Chondrocyte (in vitro differentiated cells): ENCODE results near the gene ZNF32. TPM values are rescaled to one million over a fixed set of nuclear protein-coding genes. Genes with fewer than 3 reads are reported as not detected.

Source experiments
- DNase-seq: peaks from one replicate; pipeline ENCODE4 v3.0.0; 2021; ENCODE audit warnings: mixed read lengths, low spot score
- H3K27ac Mint-ChIP-seq: one replicate; pipeline ENCODE4 v1.8.0; 2021; ENCODE audit warnings: mild to moderate bottlenecking, moderate library complexity, mixed read lengths; ENCODE audit not compliant: unreplicated experiment
- H3K27me3 Mint-ChIP-seq: 2 replicates; pipeline ENCODE4 v1.8.0; 2021; ENCODE audit warnings: low read depth, mixed read lengths
- H3K36me3 Mint-ChIP-seq: 2 replicates; pipeline ENCODE4 v1.8.0; 2021; ENCODE audit warnings: low read depth, mixed read lengths
- H3K4me1 Mint-ChIP-seq: 2 replicates; pipeline ENCODE4 v1.8.0; 2021; ENCODE audit warnings: low read depth, mild to moderate bottlenecking, mixed read lengths
- H3K4me3 Mint-ChIP-seq: one replicate; pipeline ENCODE4 v1.8.0; 2021; ENCODE audit warnings: mild to moderate bottlenecking, moderate library complexity, mixed read lengths; ENCODE audit not compliant: unreplicated experiment
- H3K9me3 Mint-ChIP-seq: 2 replicates; pipeline ENCODE4 v1.8.0; 2021; ENCODE audit warnings: low read depth, mixed read lengths
- total RNA-seq: library from RNA; stranded (reverse); gene quantifications from 3 replicates; pipeline ENCODE4 v1.2.1, GENCODE V29; 2021
- TF ChIP-seq, protein P1 (sequence below): fragments of 200-600 bp; sonication (generic); IDR thresholded peaks from 2 replicates; pipeline ENCODE4 v1.5.0; 2021; ENCODE audit warnings: antibody characterized with exemption, mild to moderate bottlenecking, moderate library complexity

Gene ZNF32
- total RNA-seq, 1 donor from 2014 or later = 40.3 TPM

DNA sequence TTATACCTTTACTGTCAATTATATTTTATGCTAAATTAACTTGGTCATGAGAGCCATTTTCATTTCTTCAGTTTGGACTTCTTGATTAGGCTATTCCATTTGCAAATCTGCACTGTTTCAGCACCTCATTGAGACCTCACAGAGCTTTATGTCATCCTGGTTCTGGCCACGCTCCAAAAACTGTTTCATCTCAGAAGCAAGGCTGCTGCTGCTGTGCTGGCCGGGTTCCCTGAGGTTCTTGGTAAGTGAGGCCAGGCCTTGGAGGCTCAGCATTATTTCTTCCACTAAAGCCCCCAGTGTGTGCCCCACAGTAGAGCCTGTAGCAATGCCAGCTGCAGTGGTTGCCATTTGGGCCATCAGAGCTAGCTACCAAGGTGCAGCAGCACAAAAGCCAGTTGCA is 50.2 kb downstream of the ZNF32 start:
- TF ChIP-seq, protein P1, sequence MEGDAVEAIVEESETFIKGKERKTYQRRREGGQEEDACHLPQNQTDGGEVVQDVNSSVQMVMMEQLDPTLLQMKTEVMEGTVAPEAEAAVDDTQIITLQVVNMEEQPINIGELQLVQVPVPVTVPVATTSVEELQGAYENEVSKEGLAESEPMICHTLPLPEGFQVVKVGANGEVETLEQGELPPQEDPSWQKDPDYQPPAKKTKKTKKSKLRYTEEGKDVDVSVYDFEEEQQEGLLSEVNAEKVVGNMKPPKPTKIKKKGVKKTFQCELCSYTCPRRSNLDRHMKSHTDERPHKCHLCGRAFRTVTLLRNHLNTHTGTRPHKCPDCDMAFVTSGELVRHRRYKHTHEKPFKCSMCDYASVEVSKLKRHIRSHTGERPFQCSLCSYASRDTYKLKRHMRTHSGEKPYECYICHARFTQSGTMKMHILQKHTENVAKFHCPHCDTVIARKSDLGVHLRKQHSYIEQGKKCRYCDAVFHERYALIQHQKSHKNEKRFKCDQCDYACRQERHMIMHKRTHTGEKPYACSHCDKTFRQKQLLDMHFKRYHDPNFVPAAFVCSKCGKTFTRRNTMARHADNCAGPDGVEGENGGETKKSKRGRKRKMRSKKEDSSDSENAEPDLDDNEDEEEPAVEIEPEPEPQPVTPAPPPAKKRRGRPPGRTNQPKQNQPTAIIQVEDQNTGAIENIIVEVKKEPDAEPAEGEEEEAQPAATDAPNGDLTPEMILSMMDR = no peak
- H3K36me3 Mint-ChIP-seq = no peaks in the 10 kb centered on the region
- peaks cover 3% of the 10 kb centered on the region for H3K27me3 Mint-ChIP-seq
- peaks cover 4% of the 10 kb centered on the region for H3K4me1 Mint-ChIP-seq
- H3K9me3 Mint-ChIP-seq = no peaks in the 10 kb centered on the region
- no peak for DNase-seq
- no peak overlapping the region for H3K27ac Mint-ChIP-seq
- H3K4me3 Mint-ChIP-seq = no peak overlapping the region

DNA sequence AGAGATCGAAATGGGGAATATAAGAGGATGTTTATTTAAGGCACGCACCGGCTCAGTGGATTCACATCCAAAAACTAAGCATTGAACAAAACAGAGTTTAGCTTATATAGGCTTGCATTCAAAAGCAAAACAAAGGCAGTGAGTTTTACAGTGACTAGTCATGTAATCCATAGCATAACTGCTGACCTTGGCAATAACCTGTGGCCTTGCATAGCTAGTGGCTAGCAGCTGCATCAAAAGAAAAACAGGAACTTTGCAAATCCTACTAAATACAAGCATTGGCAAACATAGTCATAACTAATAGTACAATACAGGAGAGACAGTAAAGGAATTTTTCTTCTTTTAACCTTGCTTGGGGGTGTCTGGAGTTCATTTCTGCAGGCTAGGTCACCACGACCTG is 52.1 kb downstream of the ZNF32 start:
- peaks cover 4% of the 10 kb centered on the region for H3K4me1 Mint-ChIP-seq
- H3K36me3 Mint-ChIP-seq = no peaks in the 10 kb centered on the region
- H3K27me3 Mint-ChIP-seq = no peaks in the 10 kb centered on the region
- H3K27ac Mint-ChIP-seq = no peak overlapping the region
- TF ChIP-seq, protein P1 = no peak
- no peak for DNase-seq
- H3K9me3 Mint-ChIP-seq = peaks cover 5% of the 10 kb centered on the region
- H3K4me3 Mint-ChIP-seq = no peak overlapping the region

DNA sequence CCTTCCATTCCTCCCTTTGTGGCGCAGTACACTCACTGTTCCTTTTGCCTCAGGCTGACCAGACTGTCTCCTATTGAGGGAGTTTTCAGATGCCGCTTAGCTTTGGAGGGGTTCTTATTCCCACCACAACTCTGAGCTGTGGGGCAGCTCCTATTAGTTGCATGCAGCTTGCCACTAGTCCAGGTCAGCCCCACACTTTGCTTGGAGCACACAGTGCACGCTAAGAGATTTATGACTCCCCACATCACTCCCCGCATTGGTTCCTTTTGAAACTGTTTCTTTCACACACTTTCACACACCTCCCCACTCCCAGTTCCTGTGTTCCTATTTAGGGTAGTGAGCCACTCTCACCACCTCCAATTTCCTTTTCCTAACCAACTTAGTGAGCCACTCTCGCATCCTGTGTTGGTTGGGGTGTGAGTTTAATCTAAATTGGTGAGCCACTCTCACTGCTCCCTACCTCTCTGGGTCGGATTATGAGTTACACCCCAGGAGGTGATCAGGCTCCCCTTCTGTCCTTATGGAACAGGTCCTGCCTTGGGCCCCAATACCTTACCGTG is 52.9 kb downstream of the ZNF32 start:
- no peak overlapping the region for H3K4me3 Mint-ChIP-seq
- H3K4me1 Mint-ChIP-seq = peaks cover 4% of the 10 kb centered on the region
- peaks cover 5% of the 10 kb centered on the region for H3K9me3 Mint-ChIP-seq
- H3K27ac Mint-ChIP-seq = no peak overlapping the region
- no peaks in the 10 kb centered on the region for H3K36me3 Mint-ChIP-seq
- TF ChIP-seq, protein P1 = no peak
- no peak for DNase-seq
- no peaks in the 10 kb centered on the region for H3K27me3 Mint-ChIP-seq

DNA sequence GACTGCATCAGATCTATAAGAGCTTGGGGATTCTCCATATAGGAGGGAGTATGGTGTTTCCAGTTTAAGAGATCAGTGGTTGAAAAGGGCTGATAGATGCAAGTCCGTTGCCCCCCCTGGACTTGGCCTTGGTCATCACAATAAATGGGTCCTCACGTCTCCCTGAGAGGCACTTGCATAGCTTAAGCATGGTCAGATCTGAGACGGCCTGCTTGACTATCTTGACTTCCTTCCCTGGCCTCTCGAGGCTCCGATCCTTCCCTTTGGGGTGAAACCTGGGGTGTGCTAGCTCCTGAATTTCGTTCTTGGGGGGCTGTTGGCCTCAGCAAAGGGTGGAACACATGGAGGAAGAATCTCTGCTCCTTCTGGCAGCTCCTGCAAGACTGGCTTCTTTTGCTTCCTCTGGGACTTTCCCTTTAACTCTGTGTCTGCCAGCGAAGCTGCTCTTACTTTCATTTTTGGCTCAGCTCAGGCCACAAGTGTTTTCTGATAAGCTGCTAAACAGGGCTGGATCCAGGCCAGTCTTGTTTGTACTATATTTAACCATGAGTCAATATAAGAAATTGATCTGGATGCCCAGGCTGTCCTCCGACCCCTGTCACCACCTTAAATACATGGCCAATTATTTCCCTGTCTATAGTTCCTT is 53.6 kb downstream of the ZNF32 start:
- no peak for DNase-seq
- H3K27me3 Mint-ChIP-seq = no peaks in the 10 kb centered on the region
- H3K27ac Mint-ChIP-seq = no peak overlapping the region
- H3K4me3 Mint-ChIP-seq = no peak overlapping the region
- TF ChIP-seq, protein P1 = no peak
- H3K4me1 Mint-ChIP-seq = peaks cover 4% of the 10 kb centered on the region
- H3K36me3 Mint-ChIP-seq = no peaks in the 10 kb centered on the region
- peaks cover 5% of the 10 kb centered on the region for H3K9me3 Mint-ChIP-seq

Other genes with a start within 250 kb of the ZNF32 start
- gene HNRNPF, start 239.7 kb downstream of the ZNF32 start, total RNA-seq = 122 to 126 TPM (median 123 TPM) in 3 replicates
- gene ZNF487, start 211.8 kb downstream of the ZNF32 start, total RNA-seq = 2.1 to 2.7 TPM (median 2.6 TPM) in 3 replicates
- 4.2 to 5.6 TPM (median 4.6 TPM) in 3 replicates for gene ZNF239, start 74.3 kb downstream of the ZNF32 start, total RNA-seq
- 1.8 to 2.5 TPM (median 1.9 TPM) in 3 replicates for gene ZNF485, start 42.4 kb downstream of the ZNF32 start, total RNA-seq